IMR-90 (cell line): ENCODE measurements around the gene NFKB1. TPM values are rescaled to one million over a fixed set of nuclear protein-coding genes. Genes with fewer than 3 reads are reported as not detected.

Experiments used
- ATAC-seq: fragments of 200-7000 bp; cut with Tn5 transposase; 2 replicates; pipeline ENCODE4 v1.9.1; 2020; ENCODE audit warnings: low read depth, mild to moderate bottlenecking, moderate library complexity
- BruUV-seq: library from RNA; stranded (reverse); fragments of 400-500 nt; replicated peaks from 2 replicates; lab custom pipeline; 2021; lab: Mats Ljungman, UMichigan
- CTCF ChIA-PET: fragments of 300-600 bp; formaldehyde crosslinking; extraction: SDS; loops from one replicate; lab custom pipeline; 2021; ENCODE audit warnings: antibody characterized with exemption; lab: Yijun Ruan, JAX
- POLR2A ChIA-PET: fragments of 300-600 bp; sonication (Branson Sonifier 250); formaldehyde crosslinking; loops from one replicate; lab custom pipeline; 2022; ENCODE audit warnings: antibody characterized with exemption; ENCODE audit not compliant: unreplicated experiment; lab: Charles Lee
- DNase-seq: peaks from one replicate; pipeline ENCODE4 v3.0.0; 2013
- H2AFZ ChIP-seq: replicated peaks from 2 replicates; pipeline ENCODE3; 2013; ENCODE audit warnings: low read length, mild to moderate bottlenecking; ENCODE audit not compliant: poor library complexity
- H2AK5ac ChIP-seq: 2 replicates; pipeline ENCODE4 v1.6.1; 2013; ENCODE audit warnings: low read depth, low read length, inconsistent platforms
- H2AK9ac ChIP-seq: replicated peaks from 2 replicates; pipeline ENCODE3; 2013; ENCODE audit warnings: mild to moderate bottlenecking, low read depth, low read length, moderate library complexity; ENCODE audit not compliant: poor library complexity
- H2BK120ac ChIP-seq: 2 replicates; pipeline ENCODE4 v1.6.1; 2013; ENCODE audit warnings: low read depth, low read length, inconsistent platforms
- H2BK15ac ChIP-seq: 3 replicates; pipeline ENCODE4 v1.6.1; 2013; ENCODE audit warnings: low read depth, low read length, inconsistent platforms
- H2BK20ac ChIP-seq: 2 replicates; pipeline ENCODE4 v1.6.1; 2013; ENCODE audit warnings: low read depth, mild to moderate bottlenecking, inconsistent platforms, low read length, moderate library complexity
- H2BK5ac ChIP-seq: 2 replicates; pipeline ENCODE4 v1.6.1; 2013; ENCODE audit warnings: mild to moderate bottlenecking, low read depth, low read length, inconsistent platforms; ENCODE audit not compliant: poor library complexity, severe bottlenecking
- H3K14ac ChIP-seq: replicated peaks from 2 replicates; pipeline ENCODE4 v1.6.1; 2013; ENCODE audit warnings: low read depth, low read length, inconsistent platforms
- H3K18ac ChIP-seq: 2 replicates; pipeline ENCODE4 v1.6.1; 2013; ENCODE audit warnings: low read depth, low read length, control low read depth
- H3K23ac ChIP-seq: 2 replicates; pipeline ENCODE4 v1.6.1; 2013; ENCODE audit warnings: low read depth, low read length, inconsistent platforms
- H3K27ac ChIP-seq: 2 replicates; pipeline ENCODE4 v1.5.1; 2013; ENCODE audit warnings: mild to moderate bottlenecking, control low read depth, low read length; ENCODE audit not compliant: insufficient read depth
- H3K27me3 ChIP-seq: 2 replicates; pipeline ENCODE4 v1.6.1; 2013; ENCODE audit warnings: low read length; ENCODE audit not compliant: control insufficient read depth, insufficient read depth
- H3K36me3 ChIP-seq: 2 replicates; pipeline ENCODE4 v1.6.1; 2013; ENCODE audit warnings: low read length, mixed read lengths; ENCODE audit not compliant: control insufficient read depth, insufficient read depth
- H3K4ac ChIP-seq: 2 replicates; pipeline ENCODE4 v1.6.1; 2013; ENCODE audit warnings: low read depth, low read length, inconsistent platforms
- H3K4me1 ChIP-seq: 2 replicates; pipeline ENCODE4 v1.6.1; 2013; ENCODE audit warnings: low read length, mixed read lengths; ENCODE audit not compliant: control insufficient read depth, insufficient read depth
- H3K4me2 ChIP-seq: 2 replicates; pipeline ENCODE4 v1.6.1; 2013; ENCODE audit warnings: low read depth, mild to moderate bottlenecking, control low read depth, low read length, moderate library complexity
- H3K4me3 ChIP-seq: 2 replicates; pipeline ENCODE4 v1.5.1; 2013; ENCODE audit warnings: low read depth, mild to moderate bottlenecking, control low read depth, low read length, moderate library complexity; ENCODE audit not compliant: insufficient read depth
- H3K56ac ChIP-seq: 2 replicates; pipeline ENCODE4 v1.6.1; 2013; ENCODE audit warnings: low read length, inconsistent platforms; ENCODE audit not compliant: insufficient read depth; ENCODE audit errors: extremely low read depth
- H3K79me1 ChIP-seq, 2 experiments: 2 replicates each; pipeline ENCODE4 v1.6.1; 2013; ENCODE audit warnings: low read length in 2 of 2, inconsistent platforms in 1 of 2, low read depth in 1 of 2
- H3K9ac ChIP-seq: 2 replicates; pipeline ENCODE4 v1.6.1; 2013; ENCODE audit warnings: low read depth, low read length, control low read depth
- H3K9me1 ChIP-seq: 2 replicates; pipeline ENCODE4 v1.6.1; 2013; ENCODE audit warnings: low read length, inconsistent platforms; ENCODE audit not compliant: insufficient read depth
- H3K9me3 ChIP-seq: 2 replicates; pipeline ENCODE4 v1.6.1; 2013; ENCODE audit warnings: low read length; ENCODE audit not compliant: control insufficient read depth, insufficient read depth
- H4K20me1 ChIP-seq: 2 replicates; pipeline ENCODE4 v1.6.1; 2013; ENCODE audit warnings: low read length, inconsistent platforms; ENCODE audit not compliant: insufficient read depth
- H4K5ac ChIP-seq: 2 replicates; pipeline ENCODE4 v1.6.1; 2013; ENCODE audit warnings: mild to moderate bottlenecking, low read depth, low read length, control low read depth
- H4K8ac ChIP-seq, 2 experiments: 2 replicates each; pipeline ENCODE4 v1.6.1; 2013; ENCODE audit warnings: low read depth in 2 of 2, low read length in 2 of 2, control low read depth in 1 of 2, inconsistent platforms in 1 of 2
- H4K91ac ChIP-seq: 2 replicates; pipeline ENCODE4 v1.6.1; 2013; ENCODE audit warnings: low read depth, low read length, inconsistent platforms; ENCODE audit not compliant: insufficient read depth
- BHLHE40 ChIP-seq: fragments of 150-350 bp; IDR thresholded peaks from 2 replicates; pipeline ENCODE4 v1.6.1; 2016; ENCODE audit warnings: mild to moderate bottlenecking, low read depth, low read length
- CEBPB ChIP-seq: IDR thresholded peaks from 2 replicates; pipeline ENCODE4 v1.6.1; 2012; ENCODE audit warnings: low read depth, low read length, improper control_type of control experiment
- CHD1 ChIP-seq: IDR thresholded peaks from 2 replicates; pipeline ENCODE4 v1.6.1; 2012; ENCODE audit warnings: low read depth, low read length, improper control_type of control experiment
- ELK1 ChIP-seq: fragments of 150-350 bp; IDR thresholded peaks from 2 replicates; pipeline ENCODE4 v1.6.1; 2016; ENCODE audit warnings: low read depth, mild to moderate bottlenecking, low read length, moderate library complexity, borderline replicate concordance
- FOS ChIP-seq: fragments of 150-350 bp; IDR thresholded peaks from 2 replicates; pipeline ENCODE4 v1.6.1; 2016; ENCODE audit warnings: low read depth, low read length
- MAFK ChIP-seq: IDR thresholded peaks from 2 replicates; pipeline ENCODE4 v1.6.1; 2012; ENCODE audit warnings: low read depth, low read length, improper control_type of control experiment
- MAZ ChIP-seq: IDR thresholded peaks from 2 replicates; pipeline ENCODE4 v1.6.1; 2012; ENCODE audit warnings: low read depth, mild to moderate bottlenecking, low read length, improper control_type of control experiment, moderate library complexity, borderline replicate concordance
- MXI1 ChIP-seq: IDR thresholded peaks from 2 replicates; pipeline ENCODE4 v1.6.1; 2012; ENCODE audit warnings: low read depth, mild to moderate bottlenecking, low read length, moderate library complexity, borderline replicate concordance
- NFE2L2 ChIP-seq: fragments of 150-350 bp; IDR thresholded peaks from 2 replicates; pipeline ENCODE4 v1.6.1; 2016; ENCODE audit warnings: low read depth, mild to moderate bottlenecking, low read length
- POLR2A ChIP-seq: IDR thresholded peaks from 2 replicates; pipeline ENCODE4 v1.6.1; 2012; ENCODE audit warnings: mild to moderate bottlenecking, low read depth, low read length
- RAD21 ChIP-seq: IDR thresholded peaks from 2 replicates; pipeline ENCODE4 v1.6.1; 2012; ENCODE audit warnings: low read length, improper control_type of control experiment
- RCOR1 ChIP-seq: IDR thresholded peaks from 2 replicates; pipeline ENCODE4 v1.6.1; 2012; ENCODE audit warnings: mild to moderate bottlenecking, low read length, improper control_type of control experiment; ENCODE audit not compliant: insufficient replicate concordance
- RFX5 ChIP-seq: IDR thresholded peaks from 2 replicates; pipeline ENCODE4 v1.8.0; 2012; ENCODE audit warnings: low read depth, mild to moderate bottlenecking, low read length, moderate library complexity
- SMC3 ChIP-seq: fragments of 150-350 bp; IDR thresholded peaks from 2 replicates; pipeline ENCODE4 v1.6.1; 2016; ENCODE audit warnings: low read depth, mild to moderate bottlenecking, antibody characterized with exemption, low read length, moderate library complexity
- USF2 ChIP-seq: fragments of 150-350 bp; IDR thresholded peaks from 2 replicates; pipeline ENCODE4 v1.6.1; 2017; ENCODE audit warnings: mild to moderate bottlenecking, antibody characterized with exemption, low read length, low read depth
- WGBS, 2 experiments: methylation state at CpG; one replicate each; pipeline versions ENCODE4 v1.1.5 to v1.1.7; 2013; ENCODE audit warnings: missing lambda C conversion rate in 2 of 2; ENCODE audit not compliant: insufficient read length in 1 of 2; ENCODE audit errors: extremely low coverage in 2 of 2; 5-methylcytosine and 5-hydroxymethylcytosine counted together
- dilution Hi-C: fragments of 300-500 bp; cut with HindIII; formaldehyde crosslinking; loops from one replicate; pipeline ENCODE4 v1.14.3; 2018; ENCODE audit warnings: low sequenced_read_pairs; ENCODE audit not compliant: unreplicated experiment
- in situ Hi-C: fragments of 300-500 bp; cut with MboI; formaldehyde crosslinking; loops from 3 replicates; pipeline ENCODE4 v1.14.3; 2019; ENCODE audit warnings: low sequenced_read_pairs, inconsistent platforms, mixed read lengths
- intact Hi-C: fragments of 100-400 bp; cut with micrococcal nuclease; formaldehyde crosslinking; loops from 2 replicates; pipeline ENCODE4 v1.10.0; 2022
- polyA plus RNA-seq, 3 experiments: library from polyadenylated mRNA; depleted of rRNA; stranded (reverse); fragments of >200 nt; gene quantifications; 2 replicates each; pipeline ENCODE4 v1.2.3, GENCODE V29; 2012; ENCODE audit warnings: low replicate concordance in 1 of 3
- total RNA-seq: library from RNA; depleted of rRNA; stranded (reverse); fragments of >200 nt; gene quantifications from 2 replicates; pipeline ENCODE4 v1.2.3, GENCODE V29; 2012
- TF ChIP-seq, protein P1 (sequence below): conservative IDR thresholded peaks from 2 replicates; pipeline ENCODE4 v1.5.1; 2012; ENCODE audit warnings: mild to moderate bottlenecking, low read depth, low read length, improper control_type of control experiment

NFKB1 gene
- total and polyA plus RNA-seq, 2 of the 4 experiments (the other 2 are of a cell fraction): 19.8 to 24.6 TPM

DNA sequence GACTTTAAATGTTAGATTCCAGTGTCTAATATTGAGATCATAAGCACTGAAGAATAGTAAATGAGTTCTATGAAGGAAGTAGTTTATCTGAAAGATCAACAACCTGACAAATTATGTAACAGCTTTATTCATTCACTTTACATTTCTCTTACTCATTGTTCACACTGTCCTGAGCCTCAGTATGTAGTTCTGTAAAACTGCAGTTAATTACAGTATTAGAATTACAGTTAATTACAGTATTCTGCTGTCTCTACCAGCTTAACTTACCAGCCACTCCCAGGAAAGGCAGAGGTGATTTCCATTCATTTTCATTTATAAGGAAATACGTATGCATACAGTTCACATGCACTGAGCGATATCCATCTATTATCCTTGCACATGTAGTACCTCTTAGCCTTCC is 32.7 kb downstream of the NFKB1 start:
- Histone ChIP-seq H2BK120ac (no peak overlapping the region), H3K4me1 (peaks cover 3% of the 10 kb centered on the region), H3K23ac (no peak overlapping the region; the same call in 1 of the 2 replicates), H3K9me1 (peaks cover 3% of the 10 kb centered on the region), H2AK9ac (no peak overlapping the region), H3K9ac (no peak overlapping the region), H3K4me3 (no peak overlapping the region), H2BK20ac (no peak overlapping the region), H3K56ac (no peak overlapping the region), H4K8ac (no peak overlapping the region), H3K18ac (no peak overlapping the region), H4K91ac (no peak overlapping the region), H2AFZ (no peak overlapping the region), H3K4me2 (no peak overlapping the region), H4K20me1 (no peaks in the 10 kb centered on the region; the same call in 1 of the 2 replicates), H3K14ac (no peak overlapping the region), H3K79me1 (peaks cover 8 to 21% of the 10 kb centered on the region in 2 experiments; a peak in 3 of 4 replicates), H3K27me3 (no peaks in the 10 kb centered on the region), H2AK5ac (no peak overlapping the region), H3K27ac (no peak overlapping the region), H4K5ac (no peak overlapping the region), H3K9me3 (no peaks in the 10 kb centered on the region), H3K36me3 (peaks cover 3% of the 10 kb centered on the region; the same call in 1 of the 2 replicates), H2BK5ac (no peak overlapping the region), H3K4ac (no peak overlapping the region), H2BK15ac (no peak overlapping the region)
- DNase-seq (no peak), ATAC-seq (no peak)
- POLR2A ChIA-PET: no interaction called here
- in situ Hi-C loops (no loop called here), dilution Hi-C loops (no loop called here), intact Hi-C loops (no loop called here)
- WGBS, 2 experiments: 100% methylated on average over 1 of the region's 2 CpGs; no CpG with 5 or more reads in 1 of the 2 experiments
- BruUV-seq: no TSS peak
- CTCF ChIA-PET: no interaction called here
- no peak for TF ChIP-seq MAZ
- no peak for TF ChIP-seq RAD21
- TF ChIP-seq ELK1: no peak
- TF ChIP-seq SMC3: no peak
- no peak for TF ChIP-seq CHD1
- TF ChIP-seq MXI1: no peak
- TF ChIP-seq MAFK: no peak
- TF ChIP-seq, protein P1, sequence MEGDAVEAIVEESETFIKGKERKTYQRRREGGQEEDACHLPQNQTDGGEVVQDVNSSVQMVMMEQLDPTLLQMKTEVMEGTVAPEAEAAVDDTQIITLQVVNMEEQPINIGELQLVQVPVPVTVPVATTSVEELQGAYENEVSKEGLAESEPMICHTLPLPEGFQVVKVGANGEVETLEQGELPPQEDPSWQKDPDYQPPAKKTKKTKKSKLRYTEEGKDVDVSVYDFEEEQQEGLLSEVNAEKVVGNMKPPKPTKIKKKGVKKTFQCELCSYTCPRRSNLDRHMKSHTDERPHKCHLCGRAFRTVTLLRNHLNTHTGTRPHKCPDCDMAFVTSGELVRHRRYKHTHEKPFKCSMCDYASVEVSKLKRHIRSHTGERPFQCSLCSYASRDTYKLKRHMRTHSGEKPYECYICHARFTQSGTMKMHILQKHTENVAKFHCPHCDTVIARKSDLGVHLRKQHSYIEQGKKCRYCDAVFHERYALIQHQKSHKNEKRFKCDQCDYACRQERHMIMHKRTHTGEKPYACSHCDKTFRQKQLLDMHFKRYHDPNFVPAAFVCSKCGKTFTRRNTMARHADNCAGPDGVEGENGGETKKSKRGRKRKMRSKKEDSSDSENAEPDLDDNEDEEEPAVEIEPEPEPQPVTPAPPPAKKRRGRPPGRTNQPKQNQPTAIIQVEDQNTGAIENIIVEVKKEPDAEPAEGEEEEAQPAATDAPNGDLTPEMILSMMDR: no peak
- no peak for TF ChIP-seq RCOR1
- no peak for TF ChIP-seq BHLHE40
- TF ChIP-seq CEBPB: no peak
- TF ChIP-seq NFE2L2: no peak
- no peak for TF ChIP-seq RFX5
- no peak for TF ChIP-seq USF2
- TF ChIP-seq FOS: no peak
- no peak for TF ChIP-seq POLR2A
